ENCODE measurements around the gene VPS13D.
"Not testable (repeated sequence)": the region's sequence is repeated elsewhere in the genome, so short reads cannot be mapped to it uniquely, and the experiment has no call there.

The VPS13D gene

GRCh38 chr1:12296623-12297022 is 66.8 kb downstream of the VPS13D start:
- DNase-seq = no peak

GRCh38 chr1:12300706-12301105 is 70.9 kb downstream of the VPS13D start:
- no peak for DNase-seq

GRCh38 chr1:12301518-12302237 is 71.8 kb downstream of the VPS13D start:
- DNase-seq = no peak

GRCh38 chr1:12302798-12303447 is 73.1 kb downstream of the VPS13D start:
- DNase-seq = no peak

- no peak for DNase-seq
Observed at GRCh38 chr1:12305377-12305776, 75.5 kb downstream of the VPS13D start.

- DNase-seq = no peak
Observed at GRCh38 chr1:12309783-12310742, 80.2 kb downstream of the VPS13D start.

- DNase-seq = no peak
Observed at GRCh38 chr1:12314333-12314903, 84.6 kb downstream of the VPS13D start.

- no peak for DNase-seq
Observed at GRCh38 chr1:12315146-12315545, 85.3 kb downstream of the VPS13D start.

GRCh38 chr1:12316331-12316730 is 86.5 kb downstream of the VPS13D start:
- no peak for DNase-seq

GRCh38 chr1:12320486-12320885 is 90.7 kb downstream of the VPS13D start:
- no peak for DNase-seq

GRCh38 chr1:12324423-12324822 is 94.6 kb downstream of the VPS13D start:
- DNase-seq = no peak

- not testable (repeated sequence) for DNase-seq
Observed at GRCh38 chr1:12324973-12325372, 95.1 kb downstream of the VPS13D start.

GRCh38 chr1:12326986-12327385 is 97.2 kb downstream of the VPS13D start:
- no peak for DNase-seq

- no peak for DNase-seq
Observed at GRCh38 chr1:12327566-12327965, 97.7 kb downstream of the VPS13D start.

GRCh38 chr1:12333036-12333785 is 103.4 kb downstream of the VPS13D start:
- no peak for DNase-seq

- DNase-seq = no peak
Observed at GRCh38 chr1:12335815-12336214, 106.0 kb downstream of the VPS13D start.

GRCh38 chr1:12336413-12336812 is 106.6 kb downstream of the VPS13D start:
- no peak for DNase-seq

- no peak for DNase-seq
Observed at GRCh38 chr1:12338017-12338416, 108.2 kb downstream of the VPS13D start.

- no peak for DNase-seq
Observed at GRCh38 chr1:12338823-12339222, 109.0 kb downstream of the VPS13D start.

- DNase-seq = no peak
Observed at GRCh38 chr1:12339396-12339795, 109.6 kb downstream of the VPS13D start.

GRCh38 chr1:12339811-12340543 is 110.1 kb downstream of the VPS13D start:
- DNase-seq = no peak

- no peak for DNase-seq
Observed at GRCh38 chr1:12340544-12340930, 110.7 kb downstream of the VPS13D start.
